Tongue (tissue), 2 donors: Measurements from ENCODE around the gene FAM20B. TPM values are rescaled to one million over a fixed set of nuclear protein-coding genes. Genes with fewer than 3 reads are reported as not detected.

ENCODE experiments used
- DNase-seq: peaks from one replicate; pipeline ENCODE4 v3.0.0-alpha.2; 2015
- total RNA-seq: library from RNA; depleted of rRNA; stranded (reverse); fragments of >200 nt; gene quantifications from one replicate; pipeline ENCODE4 v1.2.3, GENCODE V29; 2014

The FAM20B gene
- total RNA-seq, 1 donor from 2014 or later: 42.2 TPM

- no peak for DNase-seq
These were observed 67.3 kb downstream of the FAM20B start for GRCh38 chr1:179092896-179093461.

GRCh38 chr1:179094818-179095217 is 69.1 kb downstream of the FAM20B start:
- no peak for DNase-seq

GRCh38 chr1:179095377-179095776 is 69.7 kb downstream of the FAM20B start:
- DNase-seq: no peak

- DNase-seq: no peak
These were observed 70.2 kb downstream of the FAM20B start for GRCh38 chr1:179095924-179096323.

GRCh38 chr1:179099891-179100290 is 74.2 kb downstream of the FAM20B start:
- no peak for DNase-seq

- no peak for DNase-seq
These were observed 75.9 kb downstream of the FAM20B start for GRCh38 chr1:179101566-179101965.

- no peak for DNase-seq
These were observed 78.3 kb downstream of the FAM20B start for GRCh38 chr1:179103999-179104398.

- no peak for DNase-seq
These were observed 79.0 kb downstream of the FAM20B start for GRCh38 chr1:179104611-179105250.

- DNase-seq: peak; percentile 24
These were observed 79.7 kb downstream of the FAM20B start for GRCh38 chr1:179105393-179105792.

- DNase-seq: no peak
These were observed 82.3 kb downstream of the FAM20B start for GRCh38 chr1:179107706-179108629.

- no peak for DNase-seq
These were observed 83.0 kb downstream of the FAM20B start for GRCh38 chr1:179108644-179109043.

GRCh38 chr1:179115181-179115580 is 89.5 kb downstream of the FAM20B start:
- no peak for DNase-seq

GRCh38 chr1:179119513-179119912 is 93.8 kb downstream of the FAM20B start:
- DNase-seq: no peak

- no peak for DNase-seq
These were observed 95.0 kb downstream of the FAM20B start for GRCh38 chr1:179120736-179121135.

GRCh38 chr1:179121159-179121938 is 95.7 kb downstream of the FAM20B start:
- peak; percentile 66 for DNase-seq

- DNase-seq: no peak
These were observed 99.2 kb downstream of the FAM20B start for GRCh38 chr1:179124873-179125272.

Other genes with a start within 250 kb of the FAM20B start
- 210 TPM for gene ANGPTL1, start 154.8 kb upstream of the FAM20B start, total RNA-seq
- gene TOR3A, start 56.2 kb downstream of the FAM20B start, total RNA-seq: 44.0 TPM
- gene ABL2, start 203.8 kb downstream of the FAM20B start, total RNA-seq: 21.2 TPM